HEK293 (cell line): ENCODE results near the gene AMOTL2.

Experiments
- CTCF ChIA-PET: fragments of 350-600 bp; formaldehyde crosslinking; extraction: SDS; loops from one replicate; lab custom pipeline; 2021; ENCODE audit warnings: antibody characterized with exemption; lab: Yijun Ruan, JAX
- POLR2A ChIA-PET: fragments of 300-600 bp; formaldehyde crosslinking; extraction: SDS; loops from one replicate; lab custom pipeline; 2020; ENCODE audit warnings: antibody characterized with exemption, inconsistent platforms; lab: Yijun Ruan, JAX
- H3K27ac ChIP-seq: fragments of 200-500 bp; sonication (Bioruptor generic); 2 replicates; pipeline ENCODE4 v1.5.1; 2014; ENCODE audit warnings: low read depth, low read length, control low read depth, inconsistent platforms; ENCODE audit errors: extremely low read depth
- H3K36me3 ChIP-seq, 2 experiments: fragments of 200-500 bp in 1 of 2; sonication (Bioruptor generic) in 1 of 2; 1 replicate in 1 of 2; 2 replicates in 1 of 2; pipeline ENCODE4 v1.5.1; 2014 to 2017; ENCODE audit warnings: inconsistent platforms in 2 of 2, low read length in 2 of 2; ENCODE audit not compliant: control insufficient read depth in 2 of 2, insufficient read depth in 1 of 2
- H3K4me1 ChIP-seq: fragments of 200-500 bp; sonication (Bioruptor generic); 2 replicates; pipeline ENCODE4 v1.5.1; 2014; ENCODE audit warnings: mild to moderate bottlenecking, low read length, inconsistent platforms; ENCODE audit not compliant: control insufficient read depth, insufficient read depth
- H3K4me3 ChIP-seq: 2 replicates; pipeline ENCODE4 v1.5.1; 2011; ENCODE audit warnings: low read depth, mild to moderate bottlenecking, control low read depth, low read length, moderate library complexity
- H3K9me3 ChIP-seq: fragments of 200-500 bp; sonication (Bioruptor generic); 2 replicates; pipeline ENCODE4 v1.5.1; 2014; ENCODE audit warnings: low read depth, low read length, inconsistent platforms; ENCODE audit not compliant: control insufficient read depth, insufficient read depth
- GLIS2 ChIP-seq: fragments of 450-650 bp; formaldehyde crosslinking; IDR thresholded peaks from 2 replicates; pipeline ENCODE4 v1.5.1; 2016; ENCODE audit warnings: missing biosample characterization, missing genetic modification characterization
- PRDM1 ChIP-seq: fragments of 450-650 bp; formaldehyde crosslinking; IDR thresholded peaks from 2 replicates; pipeline ENCODE4; 2016; ENCODE audit warnings: missing biosample characterization, missing genetic modification characterization
- WT1 ChIP-seq: fragments of 450-650 bp; formaldehyde crosslinking; IDR thresholded peaks from 2 replicates; pipeline ENCODE4 v1.5.1; 2016; ENCODE audit warnings: missing biosample characterization, missing genetic modification characterization
- YY1 ChIP-seq: fragments of 450-650 bp; formaldehyde crosslinking; IDR thresholded peaks from 2 replicates; pipeline ENCODE4 v1.5.1; 2018; ENCODE audit warnings: missing biosample characterization, missing genetic modification characterization
- ZBTB20 ChIP-seq: fragments of 450-650 bp; formaldehyde crosslinking; IDR thresholded peaks from 2 replicates; pipeline ENCODE4 v1.5.1; 2016; ENCODE audit warnings: missing biosample characterization, missing genetic modification characterization
- ZNF133 ChIP-seq: fragments of 450-650 bp; formaldehyde crosslinking; IDR thresholded peaks from 2 replicates; pipeline ENCODE4 v1.5.1; 2016; ENCODE audit warnings: missing biosample characterization, missing genetic modification characterization
- ZNF202 ChIP-seq: fragments of 450-650 bp; formaldehyde crosslinking; IDR thresholded peaks from 2 replicates; pipeline ENCODE4 v1.5.1; 2016; ENCODE audit warnings: missing biosample characterization, missing genetic modification characterization, borderline replicate concordance
- ZNF223 ChIP-seq: fragments of 450-650 bp; formaldehyde crosslinking; IDR thresholded peaks from 2 replicates; pipeline ENCODE4 v1.5.1; 2016; ENCODE audit warnings: missing biosample characterization, missing genetic modification characterization
- ZNF311 ChIP-seq: fragments of 450-650 bp; formaldehyde crosslinking; IDR thresholded peaks from 2 replicates; pipeline ENCODE4 v1.5.1; 2017; ENCODE audit warnings: missing biosample characterization, missing genetic modification characterization, borderline replicate concordance
- ZNF426 ChIP-seq: fragments of 450-650 bp; formaldehyde crosslinking; IDR thresholded peaks from 2 replicates; pipeline ENCODE4 v1.5.1; 2017; ENCODE audit warnings: missing biosample characterization, missing genetic modification characterization, mild to moderate bottlenecking, inconsistent platforms, moderate library complexity
- ZNF48 ChIP-seq: fragments of 450-650 bp; formaldehyde crosslinking; IDR thresholded peaks from 2 replicates; pipeline ENCODE4 v1.5.1; 2016; ENCODE audit warnings: missing biosample characterization, missing genetic modification characterization
- ZNF561 ChIP-seq: fragments of 450-650 bp; IDR thresholded peaks from 2 replicates; pipeline ENCODE4 v1.5.1; 2018; ENCODE audit warnings: missing biosample characterization, missing genetic modification characterization, borderline replicate concordance
- ZNF571 ChIP-seq: fragments of 450-650 bp; formaldehyde crosslinking; IDR thresholded peaks from 2 replicates; pipeline ENCODE4 v1.5.0; 2017; ENCODE audit warnings: missing biosample characterization, missing genetic modification characterization
- ZNF600 ChIP-seq: fragments of 450-650 bp; formaldehyde crosslinking; IDR thresholded peaks from 2 replicates; pipeline ENCODE4 v1.5.1; 2016; ENCODE audit warnings: missing biosample characterization, missing genetic modification characterization
- ZNF626 ChIP-seq: fragments of 450-650 bp; sonication (Bioruptor Pico); formaldehyde crosslinking; IDR thresholded peaks from 2 replicates; pipeline ENCODE4 v1.5.1; 2018; ENCODE audit warnings: missing biosample characterization, missing genetic modification characterization, inconsistent platforms
- ZNF701 ChIP-seq: fragments of 450-650 bp; formaldehyde crosslinking; IDR thresholded peaks from 2 replicates; pipeline ENCODE4 v1.5.1; 2016; ENCODE audit warnings: missing biosample characterization, missing genetic modification characterization
- ZNF777 ChIP-seq: fragments of 450-650 bp; formaldehyde crosslinking; IDR thresholded peaks from 2 replicates; pipeline ENCODE4 v1.5.1; 2017; ENCODE audit warnings: missing biosample characterization, missing genetic modification characterization, borderline replicate concordance
- ZNF792 ChIP-seq: fragments of 450-650 bp; formaldehyde crosslinking; IDR thresholded peaks from 2 replicates; pipeline ENCODE4 v1.5.1; 2016; ENCODE audit warnings: missing biosample characterization, missing genetic modification characterization
- ZNF843 ChIP-seq: fragments of 450-650 bp; formaldehyde crosslinking; IDR thresholded peaks from 2 replicates; pipeline ENCODE4 v1.5.1; 2016; ENCODE audit warnings: missing biosample characterization, missing genetic modification characterization
- TF ChIP-seq, protein P1 (sequence below): fragments of 450-650 bp; formaldehyde crosslinking; IDR thresholded peaks from 2 replicates; pipeline ENCODE4 v1.5.1; 2016; ENCODE audit warnings: missing biosample characterization, missing genetic modification characterization
- TF ChIP-seq, protein P2 (sequence below): fragments of 450-650 bp; formaldehyde crosslinking; IDR thresholded peaks from 2 replicates; pipeline ENCODE4 v1.5.1; 2016; ENCODE audit warnings: missing biosample characterization, missing genetic modification characterization
- TF ChIP-seq, protein P3 (sequence below): fragments of 450-650 bp; formaldehyde crosslinking; IDR thresholded peaks from 2 replicates; pipeline ENCODE4 v1.5.1; 2016; ENCODE audit warnings: missing biosample characterization, missing genetic modification characterization
- TF ChIP-seq, protein P4 (sequence below): fragments of 450-650 bp; formaldehyde crosslinking; IDR thresholded peaks from 2 replicates; pipeline ENCODE4 v1.5.1; 2016; ENCODE audit warnings: missing biosample characterization, missing genetic modification characterization

The AMOTL2 gene

DNA sequence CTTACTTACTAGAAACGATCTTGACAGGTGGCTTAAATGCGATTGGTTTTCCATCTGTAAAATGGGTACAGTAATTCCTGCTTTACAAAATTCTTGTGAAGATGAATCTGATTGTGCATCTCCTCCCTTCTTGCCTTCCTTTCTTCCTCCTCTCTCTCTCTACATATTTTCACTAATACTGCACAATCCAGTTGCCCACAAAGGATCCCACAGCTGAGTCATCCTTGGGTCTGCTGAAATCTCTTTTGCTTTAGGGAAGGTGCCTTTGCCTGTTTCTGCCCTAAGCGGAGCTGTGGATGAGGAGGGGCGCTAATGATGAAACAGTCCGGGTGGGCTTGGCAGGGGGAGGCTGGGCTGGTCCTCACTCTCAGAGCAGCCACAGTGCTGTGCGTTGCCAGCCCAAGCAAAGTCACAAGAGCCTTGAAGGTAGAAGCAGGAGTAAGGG lies 46.1 kb downstream of the AMOTL2 start:
- POLR2A ChIA-PET = interaction anchor here (0.6 to 1.4 kb wide), 3 partner anchors 36 to 762 kb away, joined by 3 to 5 read pairs (median 3); partner anchors contain the start of genes ANAPC13 and CEP63
- CTCF ChIA-PET = interaction anchor here (0.6 to 0.7 kb wide), 2 partner anchors 25 to 132 kb away, joined by 3 to 4 read pairs; no protein-coding TSS in a partner anchor
- TF ChIP-seq ZBTB20 (tag by site-specific recombination) = no peak
- TF ChIP-seq ZNF626 = no peak
- no peak for TF ChIP-seq ZNF202 (tag by site-specific recombination)
- no peak for TF ChIP-seq ZNF311 (tag by site-specific recombination)
- 0 out of 2 replicates have a peak, but pooled peaks have one; percentile 45 for TF ChIP-seq PRDM1 (tag by site-specific recombination)
- TF ChIP-seq, all 188 proteins: peak for 1

DNA sequence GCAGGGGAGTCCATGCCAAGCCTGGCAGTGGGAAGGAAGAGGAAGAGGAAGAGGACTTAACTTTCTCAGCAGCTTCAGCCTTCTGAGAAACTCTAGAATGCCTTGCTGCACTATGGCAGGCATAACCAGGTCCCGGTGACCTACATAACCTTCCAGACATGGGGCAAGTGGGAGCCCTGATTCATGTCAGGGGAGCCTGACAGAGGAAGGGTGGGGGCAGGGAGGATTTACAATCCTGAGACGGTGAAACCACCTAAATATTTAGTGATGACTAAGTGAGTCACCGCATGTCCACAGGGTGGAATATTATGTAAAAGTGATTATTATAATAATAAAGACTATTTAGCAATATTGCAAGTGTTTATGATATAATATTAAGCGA lies 46.7 kb downstream of the AMOTL2 start:
- H3K36me3 ChIP-seq = no peaks in the 10 kb centered on the region
- H3K4me1 ChIP-seq = no peaks in the 10 kb centered on the region
- CTCF ChIA-PET = interaction anchor here (0.7 kb wide), 1 partner anchor 26 kb away, joined by 3 read pairs; no protein-coding TSS in a partner anchor
- POLR2A ChIA-PET = interaction anchor here (0.9 to 1.4 kb wide), 2 partner anchors 36 to 158 kb away, joined by 3 to 5 read pairs; partner anchors contain the start of genes ANAPC13 and CEP63
- H3K4me3 ChIP-seq = no peak overlapping the region
- no peak overlapping the region for H3K27ac ChIP-seq
- TF ChIP-seq ZNF561 (no peak), ZNF133 (tag by site-specific recombination) (no peak), YY1 (no peak), ZNF600 (no peak), GLIS2 (tag by site-specific recombination) (no peak), ZNF792 (tag by site-specific recombination) (no peak), ZNF223 (tag by site-specific recombination) (no peak)
- TF ChIP-seq, protein P1, sequence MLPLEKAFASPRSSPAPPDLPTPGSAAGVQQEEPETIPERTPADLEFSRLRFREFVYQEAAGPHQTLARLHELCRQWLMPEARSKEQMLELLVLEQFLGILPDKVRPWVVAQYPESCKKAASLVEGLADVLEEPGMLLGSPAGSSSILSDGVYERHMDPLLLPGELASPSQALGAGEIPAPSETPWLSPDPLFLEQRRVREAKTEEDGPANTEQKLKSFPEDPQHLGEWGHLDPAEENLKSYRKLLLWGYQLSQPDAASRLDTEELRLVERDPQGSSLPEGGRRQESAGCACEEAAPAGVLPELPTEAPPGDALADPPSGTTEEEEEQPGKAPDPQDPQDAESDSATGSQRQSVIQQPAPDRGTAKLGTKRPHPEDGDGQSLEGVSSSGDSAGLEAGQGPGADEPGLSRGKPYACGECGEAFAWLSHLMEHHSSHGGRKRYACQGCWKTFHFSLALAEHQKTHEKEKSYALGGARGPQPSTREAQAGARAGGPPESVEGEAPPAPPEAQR (tag by site-specific recombination) = no peak
- TF ChIP-seq, protein P2, sequence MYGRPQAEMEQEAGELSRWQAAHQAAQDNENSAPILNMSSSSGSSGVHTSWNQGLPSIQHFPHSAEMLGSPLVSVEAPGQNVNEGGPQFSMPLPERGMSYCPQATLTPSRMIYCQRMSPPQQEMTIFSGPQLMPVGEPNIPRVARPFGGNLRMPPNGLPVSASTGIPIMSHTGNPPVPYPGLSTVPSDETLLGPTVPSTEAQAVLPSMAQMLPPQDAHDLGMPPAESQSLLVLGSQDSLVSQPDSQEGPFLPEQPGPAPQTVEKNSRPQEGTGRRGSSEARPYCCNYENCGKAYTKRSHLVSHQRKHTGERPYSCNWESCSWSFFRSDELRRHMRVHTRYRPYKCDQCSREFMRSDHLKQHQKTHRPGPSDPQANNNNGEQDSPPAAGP (tag by site-specific recombination) = no peak
- TF ChIP-seq, protein P3, sequence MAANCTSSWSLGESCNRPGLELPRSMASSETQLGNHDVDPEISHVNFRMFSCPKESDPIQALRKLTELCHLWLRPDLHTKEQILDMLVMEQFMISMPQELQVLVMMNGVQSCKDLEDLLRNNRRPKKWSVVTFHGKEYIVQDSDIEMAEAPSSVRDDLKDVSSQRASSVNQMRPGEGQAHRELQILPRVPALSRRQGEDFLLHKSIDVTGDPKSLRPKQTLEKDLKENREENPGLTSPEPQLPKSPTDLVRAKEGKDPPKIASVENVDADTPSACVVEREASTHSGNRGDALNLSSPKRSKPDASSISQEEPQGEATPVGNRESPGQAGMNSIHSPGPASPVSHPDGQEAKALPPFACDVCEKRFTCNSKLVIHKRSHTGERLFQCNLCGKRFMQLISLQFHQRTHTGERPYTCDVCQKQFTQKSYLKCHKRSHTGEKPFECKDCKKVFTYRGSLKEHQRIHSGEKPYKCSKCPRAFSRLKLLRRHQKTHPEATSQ (tag by site-specific recombination) = no peak
- no peaks in the 10 kb centered on the region for H3K9me3 ChIP-seq

More for the DNA sequence above, 46.1 kb downstream of the AMOTL2 start:
- H3K36me3 ChIP-seq = no peaks in the 10 kb centered on the region
- no peak overlapping the region for H3K4me3 ChIP-seq
- no peak overlapping the region for H3K27ac ChIP-seq
- H3K9me3 ChIP-seq = no peaks in the 10 kb centered on the region
- no peaks in the 10 kb centered on the region for H3K4me1 ChIP-seq

DNA sequence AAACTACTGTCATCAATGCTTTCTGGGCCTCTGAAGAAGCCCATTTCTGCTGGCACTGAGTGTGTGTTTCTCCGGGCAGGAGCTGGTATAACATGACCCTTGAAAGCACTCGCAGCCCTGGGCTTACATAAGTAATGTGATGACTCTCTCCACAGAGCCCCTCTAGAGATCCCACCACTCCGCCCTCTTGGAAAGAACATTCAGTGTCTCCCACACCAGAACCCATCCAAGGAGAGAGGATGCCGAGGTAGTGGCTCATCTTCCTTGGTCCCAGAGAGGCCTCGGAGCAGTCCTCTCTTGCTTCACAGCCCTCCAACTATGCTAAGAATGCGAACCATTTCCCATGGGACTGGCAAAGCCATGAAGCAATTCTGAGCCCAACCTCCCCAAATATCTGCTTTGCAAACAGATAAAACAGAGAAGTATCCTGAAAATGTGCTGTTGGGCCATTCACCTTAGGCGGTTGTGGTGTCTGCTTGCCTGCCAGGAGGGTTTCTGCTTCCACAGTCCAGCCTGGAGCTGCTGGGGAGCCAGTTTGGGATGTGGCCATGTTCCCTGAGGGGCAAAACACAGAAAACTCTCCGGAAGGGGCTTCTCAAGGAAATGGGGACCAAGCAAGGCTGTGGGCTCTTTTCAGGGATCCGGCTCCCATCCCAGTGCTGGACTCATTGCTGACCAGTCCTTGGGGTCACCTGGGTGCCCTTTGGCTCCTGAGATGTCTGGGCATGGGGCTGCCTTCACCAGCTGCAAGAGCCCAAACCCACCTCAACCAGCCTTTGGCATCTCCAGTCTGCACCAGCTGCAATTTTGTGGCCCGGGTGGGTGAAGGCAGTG lies 47.3 kb downstream of the AMOTL2 start:
- Histone ChIP-seq H3K9me3 (no peaks in the 10 kb centered on the region), H3K4me3 (no peak overlapping the region), H3K36me3 (no peaks in the 10 kb centered on the region), H3K4me1 (no peaks in the 10 kb centered on the region), H3K27ac (no peak overlapping the region)
- ChIA-PET CTCF (interaction anchor here (1.1 kb wide), 1 partner anchor 154 kb away, joined by 3 read pairs; no protein-coding TSS in a partner anchor), POLR2A (interaction anchor here (1.4 kb wide), 1 partner anchor 159 kb away, joined by 3 read pairs; the partner anchor contains the start of genes ANAPC13 and CEP63)
- TF ChIP-seq ZNF48 (no peak), ZNF561 (no peak), ZNF426 (tag by site-specific recombination) (no peak), ZNF777 (tag by site-specific recombination) (no peak), WT1 (tag by site-specific recombination) (no peak), PRDM1 (tag by site-specific recombination) (no peak), ZNF571 (tag by site-specific recombination) (no peak), ZNF843 (no peak), ZNF701 (tag by site-specific recombination) (no peak)
- TF ChIP-seq, protein P4, sequence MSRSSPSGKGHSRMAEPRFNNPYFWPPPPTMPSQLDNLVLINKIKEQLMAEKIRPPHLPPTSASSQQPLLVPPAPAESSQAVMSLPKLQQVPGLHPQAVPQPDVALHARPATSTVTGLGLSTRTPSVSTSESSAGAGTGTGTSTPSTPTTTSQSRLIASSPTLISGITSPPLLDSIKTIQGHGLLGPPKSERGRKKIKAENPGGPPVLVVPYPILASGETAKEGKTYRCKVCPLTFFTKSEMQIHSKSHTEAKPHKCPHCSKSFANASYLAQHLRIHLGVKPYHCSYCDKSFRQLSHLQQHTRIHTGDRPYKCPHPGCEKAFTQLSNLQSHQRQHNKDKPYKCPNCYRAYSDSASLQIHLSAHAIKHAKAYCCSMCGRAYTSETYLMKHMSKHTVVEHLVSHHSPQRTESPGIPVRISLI (tag by site-specific recombination) = no peak
